Measurements from ENCODE around the gene CACNA1S. TPM values are rescaled to one million over a fixed set of nuclear protein-coding genes. Genes with fewer than 3 reads are reported as not detected.

Gene CACNA1S
- total and polyA plus RNA-seq, 2 of the 8 experiments (the other 6 are each of a cell fraction or from before 2014, with no cell fraction given): 0.06 TPM; not detected in 1

DNA sequence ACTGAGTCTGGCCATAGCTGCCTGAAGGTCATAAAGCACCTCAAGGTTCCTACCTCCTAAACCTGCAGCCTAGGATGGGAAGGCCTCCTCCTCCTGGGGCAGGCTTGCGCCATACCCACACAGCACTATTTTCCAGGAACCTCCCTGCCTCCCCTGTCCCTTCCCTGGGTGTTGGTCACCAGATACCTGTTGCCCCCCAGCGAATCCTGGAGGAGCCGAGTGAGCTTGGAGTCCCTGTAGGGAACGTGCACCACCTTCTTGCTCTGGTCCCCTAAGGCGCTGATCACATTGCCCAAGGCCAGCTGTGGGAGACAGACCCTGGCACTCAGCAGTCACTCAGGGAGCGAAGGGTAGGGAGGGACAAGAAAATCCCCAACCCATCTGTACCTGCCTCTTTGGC lies 108.1 kb downstream of the CACNA1S start:
- Histone ChIP-seq H2BK5ac (ENCODE audit: low read depth, low read length) (no peak overlapping the region), H2BK20ac (ENCODE audit: low read length) (no peak overlapping the region), H2AFZ (ENCODE audit: low read length) (no peak overlapping the region), H4K91ac (replicated peaks; ENCODE audit: insufficient read length, low read length) (no peak overlapping the region), H2AK5ac (ENCODE audit: low read depth, low read length) (no peak overlapping the region), H3K79me1 (ENCODE audit: low read depth, low read length) (peaks cover 3% of the 10 kb centered on the region; the same call in 1 of the 2 replicates), H4K20me1 (replicated peaks in 1 of 2; ENCODE audit: control insufficient read depth in 1 of 2, insufficient read depth in 2 of 2, low read length in 2 of 2) (peaks cover 0 to 12% of the 10 kb centered on the region in 2 experiments), H2BK15ac (ENCODE audit: low read length) (no peak overlapping the region), H3K79me2 (ENCODE audit: control insufficient read depth in 1 of 2, insufficient read depth in 2 of 2, low read length in 2 of 2) (no peaks in the 10 kb centered on the region; a peak in 1 of 4 replicates), H4K8ac (ENCODE audit: extremely low read depth, insufficient read depth, low read length) (no peak overlapping the region), H3K27me3 (replicated peaks in 1 of 4; ENCODE audit: control insufficient read depth in 3 of 4, extremely low read depth in 1 of 4, insufficient read depth in 3 of 4, low read length in 3 of 4) (no peaks in the 10 kb centered on the region), H4K5ac (ENCODE audit: insufficient read length, low read depth, low read length) (no peak overlapping the region), H3K9me3 (ENCODE audit: insufficient read depth in 2 of 2, low read depth in 1 of 2, low read length in 1 of 2) (no peaks in the 10 kb centered on the region), H3K27ac (ENCODE audit: low read depth, low read length) (no peak overlapping the region), H3K18ac (ENCODE audit: extremely low read depth, low read length) (no peak overlapping the region), H3K9ac (replicated peaks in 1 of 4; ENCODE audit: extremely low read depth in 1 of 4, low read depth in 3 of 4, low read length in 3 of 4) (no peak overlapping the region), H3K36me3 (ENCODE audit: control insufficient read depth in 2 of 4, insufficient read depth in 4 of 4, low read length in 3 of 4) (peaks cover 0 to 12% (median 3%) of the 10 kb centered on the region in 4 experiments; a peak in 5 of 8 replicates), H3K4ac (replicated peaks; ENCODE audit: insufficient read length, low read depth, low read length) (no peak overlapping the region), H3K4me2 (ENCODE audit: insufficient read depth in 1 of 2, low read depth in 2 of 2, low read length in 2 of 2) (no peak overlapping the region), H3K23ac (ENCODE audit: insufficient read length) (no peak overlapping the region), H3K14ac (ENCODE audit: insufficient read length) (no peak overlapping the region), H3K4me1 (replicated peaks in 1 of 4; ENCODE audit: control insufficient read depth in 3 of 4, insufficient read depth in 4 of 4, low read length in 3 of 4) (no peaks in the 10 kb centered on the region), H3K23me2 (ENCODE audit: low read depth, low read length) (peaks cover 10% of the 10 kb centered on the region; the same call in 1 of the 2 replicates), H3K56ac (replicated peaks; ENCODE audit: insufficient read length, low read depth, low read length) (no peak overlapping the region), H3K4me3 (ENCODE audit: extremely low read depth in 1 of 4, insufficient read depth in 2 of 4, low read depth in 3 of 4, low read length in 4 of 4) (no peak overlapping the region), H2BK12ac (ENCODE audit: low read depth, low read length) (no peak overlapping the region), H2BK120ac (replicated peaks; ENCODE audit: low read depth, low read length) (no peak overlapping the region)
- 100% methylated on average over 5 of the region's 6 CpGs; no CpG with 5 or more reads in 1 of the 2 experiments for WGBS, 2 experiments (ENCODE audit: extremely low coverage in 1 of 2, insufficient coverage in 1 of 2, insufficient read length in 1 of 2, insufficient replicate concordance in 2 of 2, low coverage in 1 of 2, low lambda C conversion rate in 2 of 2, missing lambda C conversion rate in 1 of 2)
- no peak for DNase-seq (ENCODE audit: low read depth in 1 of 2, low spot score in 2 of 2)
- CTCF ChIA-PET (ENCODE audit: partially characterized antibody): interaction anchor here (0.6 to 3.8 kb wide), 9 partner anchors 9 to 995 kb away, joined by 3 to 24 read pairs (median 13); partner anchors contain the start of gene KIF21B
- no peak for FAIRE-seq
- POLR2A ChIA-PET (ENCODE audit: partially characterized antibody): no interaction called here
- no peak for TF ChIP-seq POLR2AphosphoS5 (IDR thresholded peaks at IDR 0.05; ENCODE audit: low read depth, low read length)
- no peak for TF ChIP-seq SIRT6 (IDR thresholded peaks at IDR 0.05; ENCODE audit: low read length)
- TF ChIP-seq GABPA (IDR thresholded peaks at IDR 0.05; ENCODE audit: borderline replicate concordance, insufficient read depth, low read length): no peak
- no peak for TF ChIP-seq CHD2 (IDR thresholded peaks at IDR 0.05; ENCODE audit: low read length)
- no peak for TF ChIP-seq NRF1 (IDR thresholded peaks at IDR 0.05; ENCODE audit: low read depth, low read length)

Data from H1 (cell line).